HG03039 (cell line): ENCODE data around the gene BEST3.
A peak's percentile ranks its signal among the peaks of the same experiment; 100 is the strongest.

Experiments
- ATAC-seq: cut with Tn5 transposase; IDR thresholded peaks from one replicate; pipeline ENCODE4 v1.9.1; 2021; ENCODE audit warnings: mild to moderate bottlenecking, moderate library complexity; ENCODE audit not compliant: unreplicated experiment

BEST3 gene

DNA sequence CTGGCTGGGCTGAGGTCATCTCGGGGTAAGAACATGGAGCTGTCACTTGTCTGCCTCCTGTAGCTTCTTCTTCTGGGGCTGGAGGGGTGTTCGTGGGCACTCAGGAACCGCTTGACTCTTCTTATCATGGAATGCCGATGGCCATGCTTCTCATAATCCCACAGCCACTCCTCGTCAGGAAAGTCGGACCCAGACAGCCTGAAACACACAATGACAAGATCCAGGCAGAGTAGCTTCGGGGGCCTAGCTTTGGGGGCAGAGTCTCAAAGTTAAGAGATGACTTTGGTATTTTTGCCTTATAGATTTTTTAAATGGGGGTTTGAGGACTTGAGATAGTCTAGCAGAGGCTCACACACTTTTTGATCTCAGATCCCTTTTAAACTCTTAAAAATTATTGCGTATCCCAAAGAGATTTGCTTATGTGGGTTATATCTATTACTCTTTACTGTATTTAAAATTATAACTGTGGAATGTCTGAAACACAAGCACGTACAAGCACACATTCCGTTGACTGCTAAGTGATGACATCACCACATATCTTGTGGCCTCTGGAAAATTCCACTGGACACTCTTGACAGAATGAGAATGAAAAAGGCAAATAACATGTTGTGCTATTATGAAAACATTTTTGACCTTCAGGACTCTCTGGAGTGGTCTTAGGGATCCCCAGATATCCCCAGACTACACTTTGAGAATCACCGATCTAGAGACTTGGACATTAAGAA is 43.3 kb downstream of the BEST3 start:
- ATAC-seq, result no peak

DNA sequence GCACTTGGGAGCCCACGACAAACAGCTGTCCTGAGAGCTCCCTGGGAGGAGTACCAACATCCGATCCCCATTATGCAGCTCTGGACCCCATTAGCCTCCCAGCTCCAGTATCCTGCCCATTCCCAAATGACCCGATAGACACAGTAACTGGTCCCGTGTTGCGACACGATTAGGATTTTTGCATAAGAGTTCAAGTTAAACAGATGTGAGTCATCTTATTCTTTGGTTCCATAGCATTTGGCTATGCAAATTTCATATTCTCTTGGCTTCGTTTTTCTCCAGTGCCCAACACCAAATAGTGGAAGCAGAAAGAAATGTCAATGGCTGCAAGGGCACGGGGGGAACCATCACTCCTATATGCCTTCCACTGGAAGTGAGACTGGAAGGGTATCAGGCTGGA is 45.4 kb downstream of the BEST3 start:
- ATAC-seq, result no peak

GRCh38 chr12:69651922-69652321 is 47.2 kb downstream of the BEST3 start:
- ATAC-seq, result no peak

GRCh38 chr12:69649529-69649928 is 49.6 kb downstream of the BEST3 start:
- ATAC-seq, result no peak

GRCh38 chr12:69648476-69648875 is 50.6 kb downstream of the BEST3 start:
- ATAC-seq, result no peak

DNA sequence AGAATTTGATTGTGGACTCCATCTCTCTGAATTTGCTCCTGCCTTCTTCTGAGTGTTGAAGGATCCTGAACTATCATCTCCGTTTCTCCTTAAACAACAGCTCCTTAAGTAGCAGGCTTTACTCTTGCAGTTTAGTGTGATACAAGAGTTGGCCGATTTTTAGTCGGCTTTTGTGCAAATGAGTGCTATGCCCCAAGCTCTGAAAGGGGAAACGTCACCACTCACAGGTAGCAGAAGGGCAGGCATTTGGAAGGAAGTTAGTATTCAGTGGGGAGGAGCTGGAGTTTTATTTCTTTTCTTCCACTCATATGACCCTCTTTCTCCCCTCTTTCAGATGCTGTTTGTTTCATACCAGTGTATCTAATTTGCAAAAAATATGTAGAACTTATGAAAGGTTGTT is 51.9 kb downstream of the BEST3 start:
- ATAC-seq, result no peak

GRCh38 chr12:69645031-69645430 is 54.1 kb downstream of the BEST3 start:
- ATAC-seq, result no peak

DNA sequence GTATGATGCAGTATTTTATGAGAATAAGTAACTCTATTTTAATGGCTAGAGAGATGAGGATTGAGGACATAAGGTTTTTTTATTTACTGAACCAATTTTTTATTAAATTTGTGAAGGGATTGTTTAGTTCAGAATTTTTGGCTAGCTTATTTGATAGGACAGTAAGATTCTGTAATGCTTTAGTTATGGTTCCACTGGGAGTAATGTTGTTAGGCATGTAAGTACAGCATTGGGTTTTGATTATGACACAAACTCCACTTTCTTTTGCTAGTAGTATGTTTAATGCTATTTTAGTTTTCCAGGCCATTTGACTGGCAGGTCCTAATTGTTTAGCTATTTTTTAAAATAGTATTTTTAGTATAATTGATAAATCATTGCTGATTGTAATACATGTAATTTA is 54.6 kb downstream of the BEST3 start:
- no peak for ATAC-seq

GRCh38 chr12:69642531-69642930 is 56.6 kb downstream of the BEST3 start:
- no peak for ATAC-seq

DNA sequence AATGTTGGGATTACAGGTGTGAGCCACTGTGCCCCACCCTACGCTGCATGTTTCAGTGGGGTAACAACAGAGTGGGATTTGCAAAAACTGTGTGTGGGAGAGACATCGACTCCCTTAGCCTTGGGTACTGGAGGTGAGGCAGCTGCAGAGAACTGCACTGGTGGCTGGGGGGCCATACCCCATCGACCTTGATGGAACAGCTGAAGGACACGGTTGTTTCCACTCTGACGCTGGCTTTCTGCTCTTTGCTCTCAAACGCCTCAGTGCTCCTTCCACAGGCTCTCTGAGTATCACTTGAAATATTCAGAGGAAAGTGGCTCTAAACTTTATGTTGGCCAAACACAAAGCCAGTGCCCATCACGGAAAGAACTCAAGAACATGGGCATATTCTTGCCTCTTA is 57.6 kb downstream of the BEST3 start:
- ATAC-seq, result no peak

DNA sequence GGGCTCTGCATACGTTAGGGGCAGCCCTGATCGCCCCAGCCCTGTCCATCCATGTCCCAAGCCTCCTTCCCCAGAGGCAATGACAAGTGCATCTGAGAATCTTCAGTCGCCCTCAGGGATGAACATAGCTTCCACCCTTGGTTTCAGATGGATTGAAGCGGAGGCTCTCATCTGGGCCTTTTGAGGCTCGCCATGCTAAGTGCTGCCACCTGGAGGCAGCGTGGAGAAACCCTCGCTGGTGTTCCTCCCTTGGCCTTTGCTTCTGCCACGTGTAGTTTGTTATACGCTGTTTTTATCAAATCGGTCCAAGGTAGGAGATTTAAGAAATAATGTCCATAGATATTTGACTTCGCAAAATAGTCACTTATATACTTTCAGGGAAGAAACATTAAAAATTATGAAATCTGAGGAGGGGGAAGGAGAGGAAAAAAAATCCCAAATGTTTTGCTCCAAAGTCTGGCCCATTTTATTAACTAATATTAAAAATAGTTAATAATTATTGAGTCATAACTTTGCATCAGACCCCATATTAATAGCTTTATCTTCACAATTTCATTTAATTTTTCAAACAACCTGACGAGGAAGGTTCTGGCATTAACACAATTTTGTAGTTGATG is 59.6 kb downstream of the BEST3 start:
- peak; percentile 76 for ATAC-seq

DNA sequence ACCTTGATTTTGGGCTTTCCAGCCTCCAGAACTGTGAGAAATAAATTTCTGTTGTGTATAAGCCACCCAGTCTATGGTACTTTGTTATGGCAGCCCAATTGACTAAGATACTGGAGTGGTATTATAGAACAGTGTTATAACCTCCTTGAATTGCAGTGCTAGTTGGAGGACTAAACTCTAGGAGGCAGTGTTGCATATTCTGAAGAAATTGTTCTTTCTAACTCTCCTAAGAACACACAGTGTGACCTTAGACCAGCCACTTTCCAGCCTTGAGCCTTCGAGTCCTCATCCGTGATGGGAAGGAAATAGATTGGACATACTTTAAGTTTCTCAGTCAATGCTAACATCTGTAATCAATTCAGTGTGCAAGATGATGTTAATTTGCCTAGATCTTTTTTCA is 66.0 kb downstream of the BEST3 start:
- no peak for ATAC-seq

GRCh38 chr12:69630191-69630590 is 68.9 kb downstream of the BEST3 start:
- ATAC-seq, result no peak

- no peak for ATAC-seq
Measured at GRCh38 chr12:69627501-69627900, 71.6 kb downstream of the BEST3 start.

- no peak for ATAC-seq
Measured at GRCh38 chr12:69623970-69624369, 75.1 kb downstream of the BEST3 start.

GRCh38 chr12:69621551-69621950 is 77.6 kb downstream of the BEST3 start:
- no peak for ATAC-seq

GRCh38 chr12:69620921-69621320 is 78.2 kb downstream of the BEST3 start:
- ATAC-seq, result no peak

- no peak for ATAC-seq
Measured at GRCh38 chr12:69620077-69620476, 79.0 kb downstream of the BEST3 start.

DNA sequence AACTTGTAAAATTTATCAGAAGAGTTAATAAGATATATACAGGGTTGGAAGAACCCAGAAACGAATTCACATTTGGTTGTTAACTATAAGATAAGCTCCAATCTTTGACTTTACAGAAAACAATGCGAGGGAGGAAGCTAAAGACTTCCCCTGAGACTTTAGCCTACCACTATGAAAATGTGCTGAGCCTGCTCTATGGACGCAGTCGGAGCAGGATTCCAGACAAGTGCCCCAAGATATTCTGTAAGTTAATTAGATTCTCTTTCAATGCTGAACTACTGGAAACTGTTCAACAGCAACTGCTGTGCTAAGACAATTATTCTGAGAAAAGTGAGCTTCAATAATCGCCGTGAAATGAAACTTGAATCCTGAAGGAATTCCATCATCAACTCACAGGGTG is 80.1 kb downstream of the BEST3 start:
- ATAC-seq, result no peak

DNA sequence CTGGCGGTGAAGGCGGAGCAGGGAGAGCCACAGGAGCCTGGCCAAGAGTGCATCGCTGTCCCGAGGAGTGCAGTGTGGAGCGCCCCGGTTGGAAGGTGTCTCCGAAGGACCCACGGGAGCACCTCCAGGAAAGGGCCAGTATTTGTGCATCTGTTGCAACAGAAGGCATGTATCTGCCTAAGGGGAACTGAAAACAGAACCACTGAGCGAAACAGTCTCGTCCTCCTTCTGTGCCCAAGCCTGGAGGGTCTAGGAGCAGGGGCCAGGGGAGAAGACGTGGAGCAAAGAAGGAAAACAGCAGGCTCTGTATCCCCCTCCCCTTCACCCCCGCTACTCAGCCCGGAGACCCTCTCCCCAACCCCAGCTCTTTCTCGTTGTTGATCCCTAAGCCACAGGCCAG is 83.1 kb downstream of the BEST3 start:
- no peak for ATAC-seq

DNA sequence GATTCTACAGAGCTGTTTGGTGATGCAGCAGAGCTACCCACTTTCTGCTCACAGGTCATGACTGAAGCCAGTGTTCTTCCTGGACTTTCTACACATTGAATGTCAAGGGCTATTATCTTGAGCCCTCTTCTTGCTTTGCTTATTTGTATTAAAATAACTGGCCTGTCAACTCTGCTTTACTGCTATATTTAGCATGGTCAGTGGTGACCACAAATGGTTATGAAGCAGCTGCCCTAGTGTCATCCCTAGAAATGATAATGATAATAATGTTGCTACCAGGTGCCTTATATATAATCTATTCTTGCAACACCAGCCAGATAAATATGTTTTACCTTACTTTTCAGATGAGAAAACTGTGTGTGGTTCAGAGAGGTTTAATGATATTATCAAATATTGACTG is 85.8 kb downstream of the BEST3 start:
- no peak for ATAC-seq

DNA sequence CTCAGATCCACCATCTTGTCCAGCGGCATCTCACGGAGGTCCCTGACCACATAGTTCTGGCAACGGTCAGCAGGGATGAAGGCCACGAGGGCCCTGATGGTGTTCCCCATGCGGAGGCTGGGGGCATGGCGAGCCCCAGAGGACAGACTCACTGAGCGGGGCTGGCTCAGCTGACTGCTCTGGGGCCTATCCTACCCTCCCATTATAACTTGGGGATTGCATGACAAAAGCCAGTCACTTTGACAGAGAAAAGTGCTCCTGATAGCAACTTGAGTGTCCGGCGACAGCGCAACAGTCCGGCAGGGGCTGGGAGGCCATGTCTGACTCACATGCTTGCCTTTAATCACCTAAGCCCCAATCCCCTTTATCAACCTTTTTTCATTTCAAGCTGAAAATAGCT is 88.4 kb downstream of the BEST3 start, which contains the start of gene LRRC10:
Gene LRRC10 (minus strand): TSS at position 179 of the 400 bp plus-strand sequence. CDS start 69 bp downstream, at position 110.
- ATAC-seq, result no peak

- ATAC-seq, result no peak
Measured at GRCh38 chr12:69610126-69610525, 89.0 kb downstream of the BEST3 start.
